NCI-H2029 treated with DMSO at 0.1 percent for 48 hours (cell line): ENCODE data around the gene DCP2.

Experiments
- DNase-seq: peaks from one replicate; lab custom pipeline; 2025; lab: John Stamatoyannopoulos, UW

The DCP2 gene

DNA sequence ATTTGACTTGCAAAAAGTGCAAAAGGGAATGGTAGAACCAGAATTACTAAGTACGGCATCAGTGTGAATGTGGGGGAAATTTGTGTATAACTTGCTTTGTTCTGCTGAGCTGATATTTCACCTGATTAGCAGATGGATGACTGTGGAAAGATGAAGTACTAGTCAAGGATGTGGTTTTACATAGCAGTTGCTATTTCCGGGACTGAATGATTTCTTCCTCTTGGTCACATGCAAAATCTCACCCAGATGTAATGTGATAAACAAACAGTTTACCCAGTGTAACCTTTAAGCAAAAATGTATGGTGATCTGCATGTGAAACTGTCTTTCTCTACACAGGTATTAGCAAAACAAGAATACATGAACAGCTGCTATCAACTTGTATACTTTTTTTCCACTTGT, 46.1 kb downstream of the DCP2 start:
- DNase-seq, result no peak

DNA sequence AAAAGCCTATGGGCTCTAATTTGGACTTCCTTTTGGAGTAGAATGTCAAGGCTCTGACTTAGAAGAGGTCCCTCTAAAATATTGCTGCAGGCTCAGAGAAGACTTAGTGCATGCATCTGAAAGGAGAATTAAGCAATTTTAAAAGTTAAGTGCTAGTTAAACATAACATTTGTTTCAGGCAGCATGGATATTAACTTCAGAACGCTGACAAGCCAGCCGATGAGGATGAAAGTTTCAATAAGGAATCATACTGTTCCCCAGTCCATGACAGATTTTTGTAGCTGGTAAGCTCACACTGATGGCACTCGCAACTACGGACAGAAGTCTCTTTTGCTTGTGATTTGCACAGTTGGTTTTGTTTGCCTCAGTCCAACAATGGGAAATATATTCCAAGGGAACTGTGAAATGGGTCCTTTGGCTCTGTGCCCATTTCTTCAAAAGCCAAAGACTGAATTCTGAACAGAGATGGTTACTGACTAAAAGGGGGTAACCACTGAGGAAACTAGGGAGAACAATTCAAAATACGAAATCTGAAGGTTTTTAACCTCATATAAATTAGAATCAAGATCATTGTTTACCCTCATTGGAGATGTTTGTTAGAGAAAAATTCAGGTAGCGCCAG, 47.6 kb downstream of the DCP2 start:
- no peak for DNase-seq

DNA sequence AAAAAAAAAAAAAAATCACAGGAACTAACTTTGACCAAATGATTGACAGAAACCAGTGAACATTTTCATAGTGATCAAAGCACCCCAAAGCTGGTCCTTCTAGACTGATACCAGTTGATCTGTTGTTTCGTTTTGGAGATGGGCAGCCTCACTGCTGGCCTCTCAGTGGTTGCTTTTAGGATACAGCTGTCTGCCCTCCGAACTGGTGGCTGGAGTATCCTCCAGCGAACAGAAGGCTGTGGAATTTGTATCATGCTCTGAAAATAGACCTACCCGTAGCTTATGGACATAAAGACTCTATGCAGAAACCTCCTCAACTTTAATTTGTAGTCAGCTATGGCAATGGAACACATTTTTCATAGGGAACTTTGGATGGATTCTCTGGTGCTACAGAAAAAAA, 49.0 kb downstream of the DCP2 start:
- no peak for DNase-seq

DNA sequence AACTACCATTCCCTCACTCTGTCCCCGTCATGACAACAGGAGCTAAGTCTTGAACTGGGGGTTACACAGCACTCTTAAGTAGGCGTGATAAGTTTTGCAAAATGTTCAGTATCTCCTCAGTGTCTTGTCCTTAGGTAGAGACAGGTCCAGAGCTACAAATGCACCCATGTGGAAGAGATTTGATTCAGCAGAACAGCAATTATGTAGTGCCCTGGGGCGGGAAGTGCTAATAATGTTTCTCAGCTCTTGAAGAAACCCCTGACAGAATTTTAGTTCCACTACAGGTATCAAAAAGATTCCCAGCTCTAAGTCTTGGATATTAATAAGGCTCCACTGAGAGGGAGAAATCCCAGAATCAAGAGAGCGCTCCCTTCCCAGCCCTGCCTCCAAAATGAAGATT, 49.6 kb downstream of the DCP2 start:
- DNase-seq, result no peak

DNA sequence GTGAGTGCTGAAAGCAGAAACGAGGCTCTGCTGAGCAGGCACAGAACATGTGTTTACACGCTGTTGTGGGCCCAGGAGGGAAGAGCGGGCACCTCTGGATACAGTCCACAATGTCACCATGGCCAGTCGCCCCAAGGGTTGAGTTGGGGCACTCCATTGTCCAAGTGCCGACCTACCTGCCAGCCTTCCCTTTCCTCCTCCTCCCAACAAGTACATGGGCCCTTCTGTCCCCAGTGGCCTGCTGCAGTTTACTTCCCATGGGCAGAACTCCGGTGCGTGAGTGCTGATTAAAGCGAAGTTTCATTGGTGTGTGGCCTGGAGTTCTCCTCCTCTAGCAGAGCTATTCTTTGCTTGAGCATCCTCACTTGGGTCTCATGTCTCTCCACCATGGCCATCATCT, 50.4 kb downstream of the DCP2 start:
- DNase-seq, result no peak

DNA sequence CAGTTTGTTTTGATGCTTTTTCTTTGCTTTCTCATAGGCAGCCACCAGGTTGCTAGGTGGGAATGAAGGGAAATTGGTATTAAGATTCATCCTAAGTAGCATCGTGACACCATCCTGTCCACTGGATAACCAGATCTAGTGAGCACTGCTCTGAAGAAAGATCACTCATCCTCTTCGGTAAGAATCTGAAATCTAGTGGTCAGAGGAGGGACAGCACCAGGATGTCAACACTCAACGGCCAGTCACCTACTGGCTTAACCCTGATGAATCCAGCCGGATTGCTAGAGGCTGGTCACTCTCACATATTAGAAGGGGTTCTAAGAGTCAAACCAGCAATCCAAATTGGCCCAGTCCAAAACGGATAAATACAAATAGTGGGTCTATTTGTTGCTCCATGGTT, 50.8 kb downstream of the DCP2 start:
- no peak for DNase-seq

DNA sequence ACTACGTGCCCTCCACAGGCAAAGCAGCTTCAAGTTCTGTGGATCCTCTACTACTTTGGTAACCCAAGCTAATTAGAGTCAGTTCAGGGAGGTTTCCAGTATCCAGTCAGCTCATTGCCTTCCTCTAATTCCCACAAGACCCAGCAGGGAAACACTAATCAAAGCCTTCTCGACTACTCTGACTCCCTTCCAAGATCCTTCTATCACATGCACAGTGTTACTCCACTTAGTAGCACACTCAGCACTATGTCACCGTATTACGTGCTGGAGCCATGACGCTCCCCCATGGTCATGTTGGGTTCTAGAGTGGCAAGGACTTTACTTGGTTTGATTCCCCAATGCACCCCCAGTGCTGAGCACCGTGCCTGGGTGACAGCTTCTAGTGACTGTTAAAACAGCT, 53.0 kb downstream of the DCP2 start:
- DNase-seq, result no peak

DNA sequence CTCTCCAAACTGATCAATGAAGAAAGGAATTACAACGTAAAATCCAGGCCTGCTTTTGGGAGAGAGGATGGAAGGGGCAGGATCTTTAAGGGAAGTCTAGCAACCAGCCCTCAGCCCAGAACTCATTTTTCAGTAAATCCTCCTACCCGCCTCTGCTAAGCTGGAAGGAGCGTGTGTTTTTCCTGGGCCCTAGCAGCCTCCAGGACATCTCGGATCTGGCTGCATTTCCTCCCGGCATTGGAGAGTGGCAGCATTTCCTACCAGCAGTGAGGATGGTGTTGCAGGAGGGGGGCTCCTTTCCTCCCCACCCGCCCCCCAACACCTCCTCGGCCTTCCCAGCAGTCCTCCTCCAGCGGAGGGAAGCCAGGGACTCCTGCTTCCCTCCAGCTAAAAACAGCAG, 54.5 kb downstream of the DCP2 start:
- DNase-seq, result no peak

DNA sequence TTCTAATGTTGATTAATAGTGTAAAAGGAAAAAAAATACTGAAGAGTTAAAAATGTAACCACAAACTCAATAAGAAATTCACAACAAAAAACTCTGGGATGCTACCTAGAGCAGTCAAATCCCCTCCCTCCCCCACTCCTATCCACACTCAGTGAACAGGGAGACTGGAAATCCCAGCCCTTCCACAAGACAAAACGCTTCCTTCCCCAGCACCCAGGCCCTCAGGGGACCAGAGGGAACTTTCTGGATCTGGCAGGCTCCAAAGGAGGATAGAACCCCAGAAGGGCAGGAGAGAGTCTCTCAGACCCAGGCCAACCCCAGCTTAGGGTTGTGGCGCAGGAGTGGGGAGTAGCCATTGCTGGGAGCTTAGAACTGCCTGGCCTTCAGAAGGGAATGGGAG, 55.0 kb downstream of the DCP2 start:
- no peak for DNase-seq

DNA sequence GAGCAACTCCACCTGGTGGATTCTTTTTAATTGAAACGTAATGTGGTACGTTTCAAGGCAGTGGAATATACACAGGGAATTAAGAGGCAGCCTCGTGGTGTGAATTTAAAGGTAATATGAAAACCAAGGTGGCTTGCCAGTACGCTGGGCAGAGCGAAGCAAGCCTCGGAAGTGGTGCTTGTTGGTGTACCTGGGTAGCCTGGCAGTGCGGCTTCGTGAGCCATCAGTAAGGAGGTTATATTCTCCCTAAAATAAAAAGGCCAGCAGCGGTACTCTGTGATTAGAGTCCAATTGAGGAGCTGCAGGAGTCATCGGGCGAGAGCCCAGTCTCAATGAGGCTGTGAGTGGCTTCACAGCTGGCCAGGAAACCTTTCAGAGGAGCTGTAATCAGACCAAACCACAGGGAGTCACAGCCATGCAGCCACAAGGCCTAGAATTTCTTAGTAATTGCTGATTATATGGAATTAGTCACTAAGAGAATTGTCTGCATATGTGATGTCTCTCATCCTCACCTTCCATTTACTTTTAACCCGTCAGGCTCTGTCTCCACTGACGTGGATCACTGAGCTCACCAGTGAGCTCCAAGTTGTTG, 57.7 kb downstream of the DCP2 start:
- no peak for DNase-seq

DNA sequence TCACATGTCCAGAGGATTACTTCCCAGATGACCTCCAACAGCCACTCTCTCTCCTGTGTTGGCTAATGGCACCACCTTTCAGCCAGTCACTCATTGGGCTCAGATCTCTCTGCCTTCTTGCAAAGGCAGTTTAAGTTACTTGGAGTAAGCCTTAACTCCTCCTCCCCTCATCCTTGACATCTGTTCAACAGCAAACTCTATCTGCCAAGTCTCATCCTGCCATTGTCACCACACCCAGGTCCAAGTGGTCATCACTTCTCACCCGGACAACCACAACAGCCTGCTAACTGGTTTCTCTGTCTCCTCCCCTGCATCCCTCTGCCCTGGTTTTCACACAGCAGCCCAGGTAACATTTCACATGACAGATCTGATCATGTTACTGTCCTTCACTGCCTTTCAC, 58.5 kb downstream of the DCP2 start:
- no peak for DNase-seq

DNA sequence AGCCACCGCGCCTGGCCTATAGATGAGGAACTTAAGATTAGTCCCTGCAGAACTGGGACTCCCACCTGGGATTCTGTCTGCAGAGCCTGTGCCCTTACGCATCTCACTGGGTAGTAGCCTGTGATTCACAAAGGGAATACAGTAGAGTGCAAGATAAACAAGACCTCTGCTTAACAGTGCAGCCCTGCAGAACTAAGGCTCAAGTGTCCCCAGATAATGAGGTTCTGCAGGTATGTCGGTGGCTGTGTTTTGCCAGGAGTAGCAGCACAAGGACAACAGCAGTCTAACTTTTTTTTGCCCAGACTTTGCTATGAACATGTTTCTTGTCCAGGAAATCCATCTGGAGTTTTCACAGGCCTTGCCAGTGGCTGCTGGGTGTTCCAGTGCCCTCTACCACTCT, 59.7 kb downstream of the DCP2 start:
- no peak for DNase-seq

DNA sequence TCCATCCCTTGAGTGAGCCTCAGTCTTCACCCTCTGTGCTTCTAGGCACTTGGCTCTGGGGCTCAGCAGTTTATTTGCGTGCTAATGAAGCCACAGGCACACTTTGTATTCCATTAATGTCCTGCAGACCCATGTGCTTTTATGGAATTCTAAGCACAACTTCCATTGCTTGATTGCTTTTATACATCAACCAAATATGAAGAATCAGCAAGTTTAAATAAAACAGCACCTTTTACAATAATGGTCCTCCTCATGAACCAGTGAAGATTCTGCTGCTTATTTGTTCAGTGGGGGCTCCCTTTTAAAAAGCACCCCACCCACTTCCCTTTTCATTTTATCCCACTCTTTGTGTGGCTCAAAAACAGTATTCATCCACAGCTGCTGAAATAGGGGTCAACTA, 60.2 kb downstream of the DCP2 start:
- no peak for DNase-seq

DNA sequence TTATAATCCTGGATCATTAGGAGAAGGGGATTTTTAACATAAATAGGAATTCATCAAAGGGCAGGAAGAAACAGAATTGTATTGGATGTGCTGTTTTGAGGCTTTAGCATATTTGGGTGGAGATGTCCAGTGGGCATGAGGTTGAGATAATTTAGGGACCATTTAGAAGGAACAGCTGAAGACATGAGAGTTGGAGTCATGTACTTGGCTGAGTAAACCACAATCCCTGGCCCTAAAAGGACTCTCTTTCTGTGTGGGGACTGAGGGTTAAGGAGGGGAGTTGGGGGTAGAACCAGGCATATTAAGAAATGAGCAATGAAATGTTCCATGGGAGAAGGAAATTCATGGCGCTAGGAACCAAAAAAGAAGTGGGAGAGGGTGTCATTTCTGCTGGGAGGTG, 61.5 kb downstream of the DCP2 start:
- DNase-seq, result no peak

DNA sequence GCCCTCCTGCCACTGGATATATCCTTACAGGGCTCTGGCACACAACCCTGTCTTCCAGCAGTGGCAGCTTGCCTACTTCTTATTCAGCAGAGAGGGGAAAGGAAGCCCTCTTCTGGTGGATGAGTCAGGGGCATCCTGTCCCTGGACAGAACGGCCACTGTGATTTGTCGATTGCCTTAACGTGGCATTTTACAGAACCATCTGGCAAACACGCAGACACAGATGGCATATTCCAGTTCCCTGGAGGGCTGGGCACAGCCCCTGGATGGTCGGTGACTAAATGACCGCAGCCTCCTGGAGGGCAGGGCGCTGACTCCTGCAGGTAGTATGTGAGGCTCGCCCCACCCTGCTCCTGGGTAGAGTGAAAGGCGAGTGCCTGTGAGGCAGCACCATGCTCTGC, 62.1 kb downstream of the DCP2 start:
- no peak for DNase-seq

DNA sequence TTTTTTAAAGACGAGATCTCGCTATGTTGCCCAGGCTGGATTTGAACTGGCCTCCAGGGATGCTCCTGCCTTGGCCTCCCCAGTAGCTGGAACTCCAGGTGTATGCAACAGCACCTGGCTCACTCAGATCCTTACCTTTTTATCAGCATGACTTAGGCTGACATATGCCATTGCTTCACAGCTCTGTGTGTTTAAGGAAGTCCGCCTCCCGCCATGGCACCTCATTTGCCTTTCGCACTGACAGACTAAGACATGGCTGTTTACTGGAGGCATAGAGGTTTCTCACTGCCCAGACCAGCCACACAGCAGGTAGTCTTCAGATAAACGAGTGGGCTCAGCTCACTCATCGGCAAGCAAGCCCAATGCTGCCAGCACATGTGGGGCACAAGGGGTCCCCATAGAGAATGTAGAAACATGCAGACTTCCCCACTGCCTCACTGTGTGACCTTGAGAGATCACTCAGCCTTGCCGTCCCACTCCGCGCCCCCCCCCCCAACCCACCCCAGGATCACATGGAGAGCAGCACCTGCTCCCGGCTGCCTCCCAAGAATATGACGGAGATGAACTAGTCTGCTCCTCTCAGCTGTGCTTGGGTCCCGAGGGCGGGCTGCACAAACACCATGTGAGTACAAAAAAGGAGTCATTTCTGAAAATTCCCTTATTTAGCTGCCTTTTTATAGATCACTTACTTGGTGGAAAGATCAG, 62.8 kb downstream of the DCP2 start:
- DNase-seq, result no peak

DNA sequence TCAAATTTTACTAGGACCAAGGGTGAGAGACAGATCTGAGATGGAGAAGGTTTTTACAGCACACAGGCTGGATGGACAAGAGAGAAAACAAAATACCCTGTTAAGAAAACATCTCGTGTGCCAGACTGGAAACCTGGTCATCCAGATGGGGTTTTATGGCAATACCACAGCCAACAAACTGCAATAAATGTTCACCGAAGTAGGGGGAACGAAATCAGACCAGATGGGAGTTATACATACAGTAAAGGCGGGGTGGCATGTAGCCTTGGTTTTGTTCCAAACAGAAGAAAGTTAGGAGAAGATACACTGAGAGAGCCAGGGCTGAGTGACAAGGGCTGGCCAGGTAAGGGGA, 63.3 kb downstream of the DCP2 start:
- no peak for DNase-seq

DNA sequence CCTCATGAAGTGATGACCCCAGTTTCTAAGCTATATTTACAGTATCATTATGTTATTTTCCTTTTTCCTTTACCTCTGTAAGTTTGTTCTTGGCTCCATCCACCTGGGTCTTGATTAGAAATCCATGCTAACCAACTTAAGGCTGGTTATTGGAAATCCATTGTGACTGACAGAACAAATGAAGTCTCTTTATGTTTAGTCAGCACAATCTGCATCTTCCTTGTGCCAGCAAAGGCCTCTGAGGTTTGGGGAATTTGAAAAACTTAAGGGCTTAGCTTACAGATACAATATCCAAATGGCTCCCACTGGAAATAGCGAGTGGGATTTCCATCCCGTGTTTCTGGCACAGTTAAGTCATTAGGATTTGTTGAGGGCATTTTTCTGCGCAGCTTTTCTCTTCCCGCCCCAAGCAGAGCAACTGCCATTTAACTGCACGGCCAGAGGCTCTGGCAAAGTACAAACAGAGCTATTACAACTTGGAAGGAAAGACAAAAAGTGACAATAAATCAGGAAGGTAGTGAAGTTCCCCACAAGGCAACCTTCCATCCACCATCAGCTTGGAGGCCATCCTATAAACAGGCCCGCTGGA, 64.2 kb downstream of the DCP2 start:
- no peak for DNase-seq

DNA sequence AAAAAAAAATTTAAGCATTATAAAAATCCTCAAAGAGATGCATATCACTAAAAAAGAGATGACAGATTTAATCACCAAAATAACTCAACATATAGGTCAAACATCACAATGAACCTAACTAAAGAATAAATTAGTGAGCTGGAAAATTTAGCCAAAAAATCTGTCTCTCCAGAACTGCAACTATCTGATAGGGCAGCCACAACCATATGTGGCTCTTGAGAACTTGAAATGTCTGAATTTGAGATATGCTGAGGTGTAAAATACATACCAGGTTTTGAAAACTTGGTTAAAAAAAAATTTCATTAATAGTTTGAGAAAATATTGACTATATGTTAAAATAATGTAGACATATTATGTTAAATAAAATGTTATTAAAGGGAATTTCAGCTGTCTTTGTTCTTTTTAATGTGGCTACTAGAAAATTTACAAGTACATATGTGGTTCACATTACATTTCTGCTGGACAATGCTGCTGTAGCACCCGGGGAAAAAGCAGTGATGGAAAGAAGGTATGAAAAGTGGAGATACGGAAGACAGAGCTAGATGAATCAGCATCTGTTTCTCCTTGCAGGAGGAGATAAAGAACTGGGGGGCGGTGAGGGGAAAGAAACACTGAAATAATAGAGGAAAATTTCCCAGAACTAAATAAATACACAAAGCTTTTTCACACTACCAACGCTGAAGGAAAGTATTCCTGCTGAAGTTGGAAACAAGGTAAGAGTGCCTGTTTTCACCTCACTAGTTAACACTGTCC, 66.1 kb downstream of the DCP2 start:
- no peak for DNase-seq

DNA sequence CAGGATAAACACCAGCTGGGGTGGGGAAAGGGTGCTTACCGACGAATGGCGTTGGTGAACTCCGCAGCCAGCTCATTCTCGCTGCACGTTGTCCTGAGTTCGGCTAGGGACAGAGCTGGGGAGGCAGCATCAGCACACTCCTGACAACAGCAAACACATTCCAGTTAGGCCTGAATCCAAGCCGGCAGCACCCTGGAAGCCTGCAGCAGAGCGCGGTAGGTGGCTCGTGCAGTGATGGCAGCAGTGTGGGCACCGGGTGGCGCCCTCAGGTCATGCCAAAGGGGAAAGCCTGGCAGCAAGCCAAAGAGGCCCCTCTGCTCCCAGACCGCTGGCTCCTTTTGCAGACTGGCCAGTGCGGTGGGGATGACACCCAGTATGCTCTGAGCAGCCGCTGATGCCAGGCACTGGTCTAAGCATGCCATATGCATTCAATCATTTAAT, 66.9 kb downstream of the DCP2 start:
- no peak for DNase-seq

DNA sequence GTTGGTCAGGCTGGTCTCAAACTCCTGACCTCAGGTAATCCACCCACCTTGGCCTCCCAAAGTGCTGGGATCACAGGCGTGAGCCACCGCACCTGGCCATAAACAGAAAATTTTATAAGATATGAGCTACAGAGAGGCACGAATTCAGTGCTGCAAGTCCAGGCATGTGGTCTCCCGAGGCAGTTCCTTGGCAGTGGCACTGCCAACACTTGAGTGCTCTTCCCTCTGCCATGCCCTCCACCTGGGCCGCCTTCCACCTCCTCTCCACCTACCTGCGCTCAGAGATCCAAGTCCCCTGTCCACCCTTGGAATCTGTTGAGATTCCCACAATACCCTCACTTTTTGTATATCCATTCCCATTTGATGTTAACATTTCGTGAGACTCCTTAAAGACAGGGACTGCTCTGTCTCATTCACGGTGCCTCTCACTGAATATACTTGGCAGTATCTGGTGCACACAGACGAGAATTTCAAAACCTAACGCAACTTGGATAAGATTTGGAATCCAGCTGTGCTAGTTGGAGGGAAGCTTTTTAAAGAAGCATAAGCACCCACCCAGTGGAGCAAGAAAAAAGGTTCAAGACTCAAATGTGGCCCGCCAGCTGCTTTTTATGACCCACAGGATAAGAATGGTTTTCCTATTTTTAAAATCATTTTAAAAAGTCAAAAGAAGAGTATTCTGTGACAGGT, 68.3 kb downstream of the DCP2 start:
- DNase-seq, result no peak

DNA sequence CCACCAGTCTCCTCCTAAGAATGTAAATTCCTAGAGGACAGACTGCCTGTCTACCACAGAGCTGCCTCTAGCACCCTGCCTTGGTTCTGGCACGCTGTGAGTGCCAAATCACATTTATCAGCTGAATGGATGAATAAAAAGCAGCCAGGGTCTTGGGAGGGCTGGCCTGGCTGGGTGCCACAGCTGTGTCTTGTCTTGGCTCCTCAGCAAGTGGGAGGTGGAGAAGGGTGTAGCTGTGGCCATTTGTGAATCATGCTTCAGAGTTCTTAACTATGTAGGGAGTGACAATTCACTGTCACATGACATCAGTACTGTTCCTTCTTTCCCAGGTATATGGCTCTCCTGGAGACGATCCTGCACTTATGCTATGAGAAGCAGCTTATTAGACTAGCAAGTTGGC, 70.6 kb downstream of the DCP2 start:
- no peak for DNase-seq
